Cardiac muscle cell (in vitro differentiated cells and primary cell): ENCODE measurements around the gene CGB8. TPM values are rescaled to one million over a fixed set of nuclear protein-coding genes. Genes with fewer than 3 reads are reported as not detected.

ENCODE experiments used
- DNase-seq, 2 donors: peaks; one replicate each; pipeline versions ENCODE4 v3.0.0 to v3.0.0-alpha.2; 2010 to 2017; ENCODE audit warnings: low read depth in 1 of 2, low spot score in 1 of 2
- H3K27ac ChIP-seq: fragments of 200-600 bp; sonication (generic); 2 replicates; pipeline ENCODE4 v1.5.1; 2016
- H3K27me3 ChIP-seq: fragments of 200-600 bp; sonication (generic); 2 replicates; pipeline ENCODE4 v1.6.0; 2016; ENCODE audit warnings: control low read depth
- H3K36me3 ChIP-seq: fragments of 200-600 bp; sonication (generic); 2 replicates; pipeline ENCODE4 v1.5.1; 2016; ENCODE audit warnings: control low read depth
- H3K4me1 ChIP-seq: fragments of 200-600 bp; sonication (generic); 2 replicates; pipeline ENCODE4 v1.8.1; 2017; ENCODE audit warnings: low read depth, mild to moderate bottlenecking, mixed run types
- H3K4me3 ChIP-seq: fragments of 200-600 bp; sonication (generic); 2 replicates; pipeline ENCODE4 v1.5.1; 2016; ENCODE audit warnings: mild to moderate bottlenecking
- H3K9me3 ChIP-seq: fragments of 200-600 bp; sonication (generic); 2 replicates; pipeline ENCODE4 v1.5.1; 2017; ENCODE audit warnings: low read depth, mild to moderate bottlenecking, control low read depth
- polyA plus RNA-seq: library from polyadenylated mRNA; unstranded; fragments of >200 nt; fragmentation: Nextera tagmentation; extraction: Ambion mirVana; gene quantifications from 2 replicates; pipeline ENCODE4 v1.2.1, GENCODE V29; 2016
- total RNA-seq: library from RNA; depleted of rRNA; stranded (reverse); fragments of >200 nt; gene quantifications from 2 replicates; pipeline ENCODE4 v1.2.3, GENCODE V29; 2016
- TF ChIP-seq, protein P1 (sequence below): IDR thresholded peaks from 2 replicates; pipeline ENCODE4 v1.5.1; 2012; ENCODE audit warnings: low read depth, mild to moderate bottlenecking, low read length

The CGB8 gene
- total and polyA plus RNA-seq, 2 experiments from 2014 or later = not detected

DNA sequence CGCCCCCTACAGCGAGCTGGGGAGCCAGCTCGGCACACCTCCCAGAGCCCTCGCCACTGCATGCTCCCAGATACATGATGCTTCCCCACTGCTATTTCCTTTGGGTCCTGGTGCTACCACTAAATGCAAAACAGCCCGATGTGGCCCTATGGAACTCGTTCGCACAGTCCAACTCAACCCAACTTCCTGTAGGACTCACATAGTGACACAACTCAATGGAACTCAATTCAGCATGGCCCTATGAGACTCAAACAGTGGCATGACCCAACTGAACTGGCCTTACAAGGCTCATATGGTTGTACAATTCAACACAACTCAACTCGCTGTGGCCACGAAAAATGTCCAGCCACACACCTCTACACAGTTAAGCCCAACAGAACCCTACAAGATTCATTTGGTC lies 20.1 kb upstream of the CGB8 start:
- DNase-seq = no peak

DNA sequence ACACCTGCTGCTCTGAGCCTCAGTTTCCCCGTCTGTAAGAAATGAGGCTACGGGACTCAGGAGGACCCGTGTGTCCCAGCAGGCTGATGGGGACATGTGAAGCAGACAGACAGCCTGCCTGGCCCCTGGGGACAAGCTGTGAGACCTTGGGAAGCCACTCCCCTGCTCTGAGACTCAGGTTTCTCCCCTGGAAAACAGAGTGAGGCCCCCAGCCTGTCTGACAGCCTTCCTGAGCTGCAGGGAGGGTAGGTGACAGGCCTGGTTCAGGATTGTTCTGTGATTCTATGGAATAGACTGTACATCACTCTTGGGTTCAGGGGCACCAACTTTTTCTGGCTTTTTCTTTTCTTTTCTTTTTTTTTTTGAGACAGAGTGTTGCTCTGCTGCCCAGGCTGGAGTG lies 18.6 kb upstream of the CGB8 start:
- TF ChIP-seq, protein P1, sequence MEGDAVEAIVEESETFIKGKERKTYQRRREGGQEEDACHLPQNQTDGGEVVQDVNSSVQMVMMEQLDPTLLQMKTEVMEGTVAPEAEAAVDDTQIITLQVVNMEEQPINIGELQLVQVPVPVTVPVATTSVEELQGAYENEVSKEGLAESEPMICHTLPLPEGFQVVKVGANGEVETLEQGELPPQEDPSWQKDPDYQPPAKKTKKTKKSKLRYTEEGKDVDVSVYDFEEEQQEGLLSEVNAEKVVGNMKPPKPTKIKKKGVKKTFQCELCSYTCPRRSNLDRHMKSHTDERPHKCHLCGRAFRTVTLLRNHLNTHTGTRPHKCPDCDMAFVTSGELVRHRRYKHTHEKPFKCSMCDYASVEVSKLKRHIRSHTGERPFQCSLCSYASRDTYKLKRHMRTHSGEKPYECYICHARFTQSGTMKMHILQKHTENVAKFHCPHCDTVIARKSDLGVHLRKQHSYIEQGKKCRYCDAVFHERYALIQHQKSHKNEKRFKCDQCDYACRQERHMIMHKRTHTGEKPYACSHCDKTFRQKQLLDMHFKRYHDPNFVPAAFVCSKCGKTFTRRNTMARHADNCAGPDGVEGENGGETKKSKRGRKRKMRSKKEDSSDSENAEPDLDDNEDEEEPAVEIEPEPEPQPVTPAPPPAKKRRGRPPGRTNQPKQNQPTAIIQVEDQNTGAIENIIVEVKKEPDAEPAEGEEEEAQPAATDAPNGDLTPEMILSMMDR = no peak
- Histone ChIP-seq H3K27me3 (no peaks in the 10 kb centered on the region), H3K4me1 (peaks cover 45% of the 10 kb centered on the region), H3K27ac (peak overlapping the region; percentile 93), H3K36me3 (no peaks in the 10 kb centered on the region), H3K4me3 (no peak overlapping the region), H3K9me3 (no peaks in the 10 kb centered on the region)
- DNase-seq = peak in 1 of 2 donors; percentile 40

More for the DNA sequence above, 20.1 kb upstream of the CGB8 start:
- H3K27ac ChIP-seq = no peak overlapping the region
- peaks cover 44% of the 10 kb centered on the region for H3K4me1 ChIP-seq
- no peaks in the 10 kb centered on the region for H3K27me3 ChIP-seq
- no peaks in the 10 kb centered on the region for H3K36me3 ChIP-seq
- TF ChIP-seq, protein P1 = no peak
- H3K9me3 ChIP-seq = no peaks in the 10 kb centered on the region
- no peak overlapping the region for H3K4me3 ChIP-seq

DNA sequence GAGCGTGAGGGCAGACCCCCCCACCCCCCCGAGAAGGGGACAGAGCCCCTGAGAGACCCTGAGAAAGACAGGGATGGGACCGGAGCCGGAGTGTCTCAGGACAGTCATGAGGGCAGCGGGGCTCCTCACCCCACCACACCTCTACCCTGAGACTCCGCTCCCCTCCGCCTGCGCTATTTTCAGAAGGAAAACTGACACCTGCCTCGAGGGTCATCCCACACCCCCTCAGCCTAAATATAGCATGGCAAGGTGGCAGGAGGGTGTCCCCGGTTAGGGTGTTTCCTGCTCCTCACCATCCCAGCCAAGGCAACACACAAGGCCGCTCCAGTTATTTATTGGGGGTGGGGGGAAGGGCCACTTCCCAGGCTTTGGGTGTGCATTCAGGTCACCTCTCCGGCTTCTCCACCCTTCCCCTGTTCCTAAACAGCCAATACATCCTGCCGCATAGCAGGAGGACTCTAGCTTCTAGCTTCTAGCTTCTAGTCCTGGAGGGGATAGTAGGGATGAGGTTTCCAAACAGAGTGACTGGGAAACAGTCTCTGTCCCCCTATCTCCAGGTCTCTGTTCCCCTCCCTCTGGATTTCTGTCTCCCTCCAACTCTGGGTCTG lies 17.1 kb upstream of the CGB8 start:
- Histone ChIP-seq H3K27ac (peak overlapping the region; percentile 93), H3K4me1 (peaks cover 45% of the 10 kb centered on the region), H3K9me3 (no peaks in the 10 kb centered on the region), H3K27me3 (no peaks in the 10 kb centered on the region), H3K4me3 (no peak overlapping the region), H3K36me3 (no peaks in the 10 kb centered on the region)
- TF ChIP-seq, protein P1 = no peak
- peak in 1 of 2 donors; percentile 54 for DNase-seq

DNA sequence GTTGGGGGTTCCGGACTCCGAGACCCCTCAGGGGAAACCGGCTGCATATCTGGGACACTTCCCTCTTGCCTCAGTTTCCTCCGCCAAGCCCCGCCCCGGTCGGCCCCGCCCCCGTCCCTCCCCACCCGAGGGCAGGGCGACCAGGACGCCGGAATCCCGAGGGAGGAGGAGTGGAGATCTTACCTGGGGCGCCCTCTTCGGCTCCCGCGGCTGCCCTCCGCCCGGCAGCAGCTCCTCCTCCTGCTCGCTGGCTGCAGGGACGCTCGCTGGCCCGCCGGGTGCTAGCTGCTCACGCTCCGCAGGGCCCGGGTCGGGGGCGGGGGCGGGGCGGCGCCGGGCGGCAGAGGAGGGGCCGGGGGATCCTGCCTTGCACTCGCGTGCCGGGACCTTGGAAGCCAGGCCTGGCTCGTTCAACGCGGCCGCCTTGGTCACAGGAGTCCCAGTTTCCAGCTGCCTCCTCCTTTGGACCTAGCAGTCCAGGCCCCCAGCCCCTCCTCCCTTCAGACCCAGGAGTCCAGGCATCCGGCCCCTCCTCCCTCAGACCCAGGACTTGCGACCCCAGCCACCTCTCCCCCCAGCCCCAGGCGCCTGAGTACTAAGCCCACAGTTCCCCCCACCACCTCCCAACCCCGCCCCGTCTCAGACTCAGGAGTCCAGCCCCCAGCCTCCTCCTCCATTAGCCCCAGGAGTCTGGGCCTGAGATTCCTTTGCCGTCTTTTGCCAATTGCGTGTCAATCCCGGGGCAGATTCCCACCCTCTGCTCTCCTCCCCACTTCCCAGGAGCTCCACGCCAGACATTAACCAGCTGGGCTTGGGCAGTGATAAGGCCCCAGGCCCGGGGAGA lies 16.1 kb upstream of the CGB8 start, which contains the start of gene NTF4:
Gene NTF4 (minus strand): TSS at position 51 of the 844 bp plus-strand sequence. CDS start 2,821 bp downstream, outside the sequence.
- H3K27ac ChIP-seq = peak within 1 kb of the TSS; percentile 93
- TF ChIP-seq, protein P1 = no peak
- H3K36me3 ChIP-seq = no peaks in the 10 kb centered on the region
- H3K4me1 ChIP-seq = peaks cover 45% of the 10 kb centered on the region
- no peaks in the 10 kb centered on the region for H3K27me3 ChIP-seq
- DNase-seq = peak; percentile 50 to 88
- H3K9me3 ChIP-seq = no peaks in the 10 kb centered on the region
- H3K4me3 ChIP-seq = peak within 1 kb of the TSS; percentile 43

DNA sequence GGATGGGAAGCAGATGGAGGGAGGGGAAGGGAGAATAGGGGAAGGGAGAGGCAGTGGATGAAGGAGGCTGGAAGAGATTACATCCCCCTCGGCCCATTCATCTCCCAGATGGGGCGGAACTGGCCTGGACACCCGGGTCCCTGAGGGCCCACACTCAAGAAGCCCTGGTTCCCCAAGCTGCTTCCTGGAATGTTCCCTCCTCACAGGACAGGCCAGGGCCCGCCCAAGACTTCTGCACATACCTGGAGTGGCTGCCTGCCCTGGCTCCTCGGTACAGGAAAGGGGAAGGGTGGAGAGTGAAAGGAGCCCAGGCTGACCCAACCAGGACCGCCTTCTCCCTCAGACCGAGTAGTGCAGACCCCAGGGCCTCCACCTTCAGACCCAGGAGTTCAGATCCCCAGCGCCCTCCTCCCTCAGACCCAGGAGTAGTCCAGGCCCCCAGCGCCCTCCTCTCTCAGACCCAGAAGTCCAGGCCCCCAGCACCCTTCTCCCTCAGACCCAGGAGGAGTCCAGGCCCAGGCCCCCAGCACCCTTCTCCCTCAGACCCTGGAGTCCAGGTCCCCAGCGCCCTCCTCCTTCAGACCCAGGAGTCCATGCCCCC lies 15.2 kb upstream of the CGB8 start:
- Histone ChIP-seq H3K9me3 (no peaks in the 10 kb centered on the region), H3K27ac (peak overlapping the region; percentile 93), H3K27me3 (no peaks in the 10 kb centered on the region), H3K4me1 (peaks cover 45% of the 10 kb centered on the region), H3K4me3 (peak overlapping the region; percentile 43), H3K36me3 (no peaks in the 10 kb centered on the region)
- TF ChIP-seq, protein P1 = no peak
- DNase-seq = peak in 1 of 2 donors; percentile 18
